ENCODE results near the gene TFPI. TPM values are rescaled to one million over a fixed set of nuclear protein-coding genes. Genes with fewer than 3 reads are reported as not detected.

Gene TFPI
- total and polyA plus RNA-seq, 2 donors (not counting 3 experiments of a cell fraction or from before 2014, with no cell fraction given), result 177 to 286 TPM

GRCh38 chr2:187577310-187577709, 23.1 kb upstream of the TFPI start:
- Histone ChIP-seq H3K9me1 (replicated peaks; ENCODE audit: control insufficient read depth, extremely low read depth, insufficient read depth, low read length) (no peaks in the 10 kb centered on the region), H2AFZ (ENCODE audit: low read depth, low read length) (no peak overlapping the region), H3K27ac (ENCODE audit: insufficient read depth, low read depth, low read length) (no peak overlapping the region), H3K27me3 (ENCODE audit: control insufficient read depth in 2 of 2, insufficient read depth in 2 of 2, low read length in 2 of 2) (no peaks in the 10 kb centered on the region), H4K20me1 (replicated peaks; ENCODE audit: control insufficient read depth, extremely low read depth, insufficient read depth, low read length) (no peaks in the 10 kb centered on the region), H3K4me3 (replicated peaks in 1 of 3; ENCODE audit: insufficient read depth in 1 of 3, low read depth in 1 of 3, low read length in 3 of 3) (no peak overlapping the region), H3K4me1 (ENCODE audit: control insufficient read depth, extremely low read depth, insufficient read depth, low read length) (peaks cover 35% of the 10 kb centered on the region), H3K79me2 (ENCODE audit: control insufficient read depth, insufficient read depth, low read length) (no peaks in the 10 kb centered on the region), H3K9me3 (replicated peaks; ENCODE audit: control insufficient read depth, insufficient read depth, low read length) (no peaks in the 10 kb centered on the region), H3K4me2 (ENCODE audit: insufficient read depth, low read length) (no peak overlapping the region), H3K36me3 (ENCODE audit: control insufficient read depth in 2 of 2, extremely low read depth in 1 of 2, insufficient read depth in 2 of 2, low read length in 2 of 2) (no peaks in the 10 kb centered on the region), H3K9ac (replicated peaks; ENCODE audit: extremely low read depth, insufficient read depth, low read length) (no peak overlapping the region)
- FAIRE-seq (no peak), DNase-seq (ENCODE audit: low read depth, low spot score) (no peak)
- dilution Hi-C loops (cut with MboI; ENCODE audit: extremely low pct_ligation_motif_present, low sequenced_read_pairs) (no loop called here), intact Hi-C loops (cut with micrococcal nuclease) (no loop called here)
- TF ChIP-seq FOS (IDR thresholded peaks at IDR 0.05; ENCODE audit: borderline replicate concordance, insufficient read depth, low read length) (no peak), JUN (IDR thresholded peaks at IDR 0.05; ENCODE audit: borderline replicate concordance, insufficient read depth, insufficient read length, low read depth) (no peak), GATA2 (IDR thresholded peaks at IDR 0.05; ENCODE audit: insufficient read depth, insufficient read length, low read depth, low read length) (no peak)
- TF ChIP-seq, protein P1, sequence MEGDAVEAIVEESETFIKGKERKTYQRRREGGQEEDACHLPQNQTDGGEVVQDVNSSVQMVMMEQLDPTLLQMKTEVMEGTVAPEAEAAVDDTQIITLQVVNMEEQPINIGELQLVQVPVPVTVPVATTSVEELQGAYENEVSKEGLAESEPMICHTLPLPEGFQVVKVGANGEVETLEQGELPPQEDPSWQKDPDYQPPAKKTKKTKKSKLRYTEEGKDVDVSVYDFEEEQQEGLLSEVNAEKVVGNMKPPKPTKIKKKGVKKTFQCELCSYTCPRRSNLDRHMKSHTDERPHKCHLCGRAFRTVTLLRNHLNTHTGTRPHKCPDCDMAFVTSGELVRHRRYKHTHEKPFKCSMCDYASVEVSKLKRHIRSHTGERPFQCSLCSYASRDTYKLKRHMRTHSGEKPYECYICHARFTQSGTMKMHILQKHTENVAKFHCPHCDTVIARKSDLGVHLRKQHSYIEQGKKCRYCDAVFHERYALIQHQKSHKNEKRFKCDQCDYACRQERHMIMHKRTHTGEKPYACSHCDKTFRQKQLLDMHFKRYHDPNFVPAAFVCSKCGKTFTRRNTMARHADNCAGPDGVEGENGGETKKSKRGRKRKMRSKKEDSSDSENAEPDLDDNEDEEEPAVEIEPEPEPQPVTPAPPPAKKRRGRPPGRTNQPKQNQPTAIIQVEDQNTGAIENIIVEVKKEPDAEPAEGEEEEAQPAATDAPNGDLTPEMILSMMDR (IDR thresholded peaks at IDR 0.05; ENCODE audit: extremely low read depth in 1 of 2, insufficient read depth in 1 of 2, low read depth in 1 of 2, low read length in 2 of 2), result peak in 1 of 2 donors; percentile 23
- POLR2A ChIA-PET, result no interaction called here
- CTCF ChIA-PET, result interaction anchor here (1.2 to 17.6 kb wide), 3 partner anchors 28 to 75 kb away, joined by 3 to 598 read pairs (median 4); no protein-coding TSS in a partner anchor
- BruUV-seq (replicated peaks), result no TSS peak

GRCh38 chr2:187576906-187577305, 22.7 kb upstream of the TFPI start:
- H3K4me2 ChIP-seq (ENCODE audit: insufficient read depth, low read length), result no peak overlapping the region
- ChIA-PET POLR2A (no interaction called here), CTCF (interaction anchor here (1.2 to 17.6 kb wide), 3 partner anchors 28 to 75 kb away, joined by 3 to 598 read pairs (median 4); no protein-coding TSS in a partner anchor)
- DNase-seq (ENCODE audit: low read depth, low spot score) (peak; percentile 54), FAIRE-seq (no peak)
- H3K9me3 ChIP-seq (replicated peaks; ENCODE audit: control insufficient read depth, insufficient read depth, low read length), result no peaks in the 10 kb centered on the region
- H3K27me3 ChIP-seq (ENCODE audit: control insufficient read depth in 2 of 2, insufficient read depth in 2 of 2, low read length in 2 of 2), result no peaks in the 10 kb centered on the region
- dilution Hi-C loops (cut with MboI; ENCODE audit: extremely low pct_ligation_motif_present, low sequenced_read_pairs), result no loop called here
- no peaks in the 10 kb centered on the region for H3K36me3 ChIP-seq (ENCODE audit: control insufficient read depth in 2 of 2, extremely low read depth in 1 of 2, insufficient read depth in 2 of 2, low read length in 2 of 2)
- no peak overlapping the region for H3K27ac ChIP-seq (ENCODE audit: insufficient read depth, low read depth, low read length)
- no peak overlapping the region for H3K4me3 ChIP-seq (replicated peaks in 1 of 3; ENCODE audit: insufficient read depth in 1 of 3, low read depth in 1 of 3, low read length in 3 of 3)
- H3K4me1 ChIP-seq (ENCODE audit: control insufficient read depth, extremely low read depth, insufficient read depth, low read length), result peaks cover 35% of the 10 kb centered on the region
- no TSS peak for BruUV-seq (replicated peaks)
- no peak overlapping the region for H3K9ac ChIP-seq (replicated peaks; ENCODE audit: extremely low read depth, insufficient read depth, low read length)
- no peak overlapping the region for H2AFZ ChIP-seq (ENCODE audit: low read depth, low read length)
- H4K20me1 ChIP-seq (replicated peaks; ENCODE audit: control insufficient read depth, extremely low read depth, insufficient read depth, low read length), result no peaks in the 10 kb centered on the region
- TF ChIP-seq MYC (IDR thresholded peaks at IDR 0.05; ENCODE audit: low read depth, low read length), result no peak
- no peak for TF ChIP-seq EZH2 (IDR thresholded peaks at IDR 0.05; ENCODE audit: borderline replicate concordance, low read depth, low read length, severe bottlenecking)
- no peak for TF ChIP-seq GATA2 (IDR thresholded peaks at IDR 0.05; ENCODE audit: insufficient read depth, insufficient read length, low read depth, low read length)
- TF ChIP-seq POLR2AphosphoS5 (IDR thresholded peaks at IDR 0.05; ENCODE audit: insufficient read depth, low read depth, low read length), result no peak
- no peak for TF ChIP-seq JUN (IDR thresholded peaks at IDR 0.05; ENCODE audit: borderline replicate concordance, insufficient read depth, insufficient read length, low read depth)
- TF ChIP-seq, protein P2, sequence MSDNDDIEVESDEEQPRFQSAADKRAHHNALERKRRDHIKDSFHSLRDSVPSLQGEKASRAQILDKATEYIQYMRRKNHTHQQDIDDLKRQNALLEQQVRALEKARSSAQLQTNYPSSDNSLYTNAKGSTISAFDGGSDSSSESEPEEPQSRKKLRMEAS (IDR thresholded peaks at IDR 0.05; ENCODE audit: insufficient read depth, insufficient read length), result no peak
- no peaks in the 10 kb centered on the region for H3K9me1 ChIP-seq (replicated peaks; ENCODE audit: control insufficient read depth, extremely low read depth, insufficient read depth, low read length)
- no peaks in the 10 kb centered on the region for H3K79me2 ChIP-seq (ENCODE audit: control insufficient read depth, insufficient read depth, low read length)
- intact Hi-C loops (cut with micrococcal nuclease), result no loop called here
